Endothelial cell of umbilical vein (primary cell): ENCODE data around the gene GAL3ST3. TPM values are rescaled to one million over a fixed set of nuclear protein-coding genes. Genes with fewer than 3 reads are reported as not detected.

Experiments
- BruUV-seq: library from RNA; stranded (reverse); fragments of 400-500 nt; replicated peaks from 2 replicates; lab custom pipeline; 2021; lab: Mats Ljungman, UMichigan
- CTCF ChIA-PET: fragments of 300-600, 350-600 bp; sonication (Branson Sonifier 250); formaldehyde crosslinking; loops from one replicate; lab custom pipeline; 2021; ENCODE audit warnings: antibody characterized with exemption, inconsistent platforms; lab: Charles Lee
- POLR2A ChIA-PET: fragments of 300-600, 350-600 bp; sonication (Branson Sonifier 250); formaldehyde crosslinking; loops from one replicate; lab custom pipeline; 2021; ENCODE audit warnings: antibody characterized with exemption, inconsistent platforms; lab: Charles Lee
- DNase-seq: peaks from one replicate; pipeline ENCODE4 v3.0.0-alpha.2; 2011; ENCODE audit warnings: low read depth, low spot score
- FAIRE-seq: peaks from 2 replicates; lab custom pipeline; 2011; peaks lifted over from hg19 to GRCh38; lab: Jason Lieb, UNC
- H2AFZ ChIP-seq: 2 replicates; pipeline ENCODE4 v1.6.0; 2012; ENCODE audit warnings: low read depth, low read length, control low read depth, inconsistent platforms
- H3K27ac ChIP-seq: 2 replicates; pipeline ENCODE4 v1.5.1; 2011; ENCODE audit warnings: low read depth, mild to moderate bottlenecking, control low read depth, low read length, moderate library complexity; ENCODE audit not compliant: insufficient read depth
- H3K27me3 ChIP-seq, 2 experiments: 2 replicates each; pipeline versions ENCODE4 v1.6.0 to v1.6.1; 2011; ENCODE audit warnings: low read length in 2 of 2, mixed read lengths in 1 of 2; ENCODE audit not compliant: control insufficient read depth in 2 of 2, insufficient read depth in 2 of 2
- H3K36me3 ChIP-seq, 2 experiments: 2 replicates in 1 of 2; 3 replicates in 1 of 2; pipeline ENCODE4 v1.5.1; 2011; ENCODE audit warnings: low read length in 2 of 2, mild to moderate bottlenecking in 1 of 2, moderate library complexity in 1 of 2; ENCODE audit not compliant: control insufficient read depth in 2 of 2, insufficient read depth in 2 of 2; ENCODE audit errors: extremely low read depth in 1 of 2
- H3K4me1 ChIP-seq: 3 replicates; pipeline ENCODE4 v1.5.1; 2011; ENCODE audit warnings: mild to moderate bottlenecking, low read length; ENCODE audit not compliant: control insufficient read depth, insufficient read depth; ENCODE audit errors: extremely low read depth
- H3K4me2 ChIP-seq: 2 replicates; pipeline ENCODE4 v1.6.1; 2011; ENCODE audit warnings: low read length, control low read depth, mixed read lengths; ENCODE audit not compliant: insufficient read depth
- H3K4me3 ChIP-seq, 3 experiments: fragments of 200-600 bp in 1 of 3; sonication (generic), shearing (Covaris generic) in 1 of 3; replicated peaks in 1 of 3; 2 replicates each; pipeline ENCODE4 v1.5.1; 2011 to 2016; ENCODE audit warnings: control low read depth in 3 of 3, low read length in 3 of 3, mild to moderate bottlenecking in 2 of 3, inconsistent platforms in 1 of 3, low read depth in 1 of 3, moderate library complexity in 1 of 3; ENCODE audit not compliant: insufficient read depth in 1 of 3
- H3K79me2 ChIP-seq: 2 replicates; pipeline ENCODE4 v1.6.0; 2012; ENCODE audit warnings: low read length, inconsistent platforms; ENCODE audit not compliant: control insufficient read depth, insufficient read depth
- H3K9ac ChIP-seq: replicated peaks from 2 replicates; pipeline ENCODE3; 2011; ENCODE audit warnings: low read length, control low read depth; ENCODE audit not compliant: insufficient read depth; ENCODE audit errors: extremely low read depth
- H3K9me1 ChIP-seq: replicated peaks from 3 replicates; pipeline ENCODE4 v1.6.0; 2011; ENCODE audit warnings: mild to moderate bottlenecking, low read length; ENCODE audit not compliant: control insufficient read depth, insufficient read depth; ENCODE audit errors: extremely low read depth
- H3K9me3 ChIP-seq: replicated peaks from 2 replicates; pipeline ENCODE4 v1.5.1; 2012; ENCODE audit warnings: low read length, inconsistent platforms; ENCODE audit not compliant: control insufficient read depth, insufficient read depth
- H4K20me1 ChIP-seq: replicated peaks from 2 replicates; pipeline ENCODE3; 2011; ENCODE audit warnings: mild to moderate bottlenecking, low read length; ENCODE audit not compliant: control insufficient read depth, insufficient read depth; ENCODE audit errors: extremely low read depth
- EZH2 ChIP-seq: IDR thresholded peaks from 2 replicates; pipeline ENCODE4 v1.6.1; 2012; ENCODE audit warnings: borderline replicate concordance, low read depth, mild to moderate bottlenecking, moderate library complexity, low read length, inconsistent platforms; ENCODE audit not compliant: severe bottlenecking
- FOS ChIP-seq: IDR thresholded peaks from 2 replicates; pipeline ENCODE4 v1.6.1; 2011; ENCODE audit warnings: mild to moderate bottlenecking, low read length, moderate library complexity, borderline replicate concordance; ENCODE audit not compliant: insufficient read depth
- GATA2 ChIP-seq: IDR thresholded peaks from 2 replicates; pipeline ENCODE4 v1.7.0; 2011; ENCODE audit warnings: low read depth, mild to moderate bottlenecking, moderate library complexity, mixed read lengths, low read length; ENCODE audit not compliant: insufficient read length, insufficient read depth
- JUN ChIP-seq: IDR thresholded peaks from 2 replicates; pipeline ENCODE4 v1.6.1; 2011; ENCODE audit warnings: borderline replicate concordance, low read depth; ENCODE audit not compliant: insufficient read length, insufficient read depth
- MYC ChIP-seq: IDR thresholded peaks from one replicate; pipeline ENCODE4 v1.6.1; 2011; ENCODE audit warnings: mild to moderate bottlenecking, low read depth, low read length
- POLR2A ChIP-seq: IDR thresholded peaks from 2 replicates; pipeline ENCODE4 v1.6.1; 2012; ENCODE audit warnings: low read depth, mild to moderate bottlenecking, control low read depth, low read length
- POLR2AphosphoS5 ChIP-seq: IDR thresholded peaks from 2 replicates; pipeline ENCODE4 v1.6.1; 2012; ENCODE audit warnings: low read depth, mild to moderate bottlenecking, control low read depth, low read length, moderate library complexity; ENCODE audit not compliant: insufficient read depth
- dilution Hi-C: fragments of 300-500 bp; cut with MboI; formaldehyde crosslinking; loops from one replicate; pipeline ENCODE4 v1.15.0; 2019; ENCODE audit warnings: low sequenced_read_pairs; ENCODE audit not compliant: extremely low pct_ligation_motif_present
- intact Hi-C: fragments of 100-400 bp; cut with micrococcal nuclease; formaldehyde crosslinking; loops from one replicate; pipeline ENCODE4 v1.10.0; 2022
- polyA plus RNA-seq, 4 experiments: library from polyadenylated mRNA; depleted of rRNA in 3 of 4; stranded (reverse) in 3 of 4; unstranded in 1 of 4; fragments of >200 nt; gene quantifications; 2 replicates each; pipeline versions ENCODE4 v1.2.1 to v1.2.3, GENCODE V29; 2011 to 2012; ENCODE audit warnings: missing spikeins in 1 of 4
- total RNA-seq: library from RNA; stranded (reverse); gene quantifications from 2 replicates; pipeline ENCODE4 v1.2.3, GENCODE V29; 2021
- TF ChIP-seq, protein P1 (sequence below), 2 donors: IDR thresholded peaks; 1 replicate in 1 of 2; 2 replicates in 1 of 2; pipeline ENCODE4 v1.5.1; 2011; ENCODE audit warnings: low read length in 2 of 2, mild to moderate bottlenecking in 2 of 2, moderate library complexity in 2 of 2, control low read depth in 1 of 2, inconsistent platforms in 1 of 2, low read depth in 1 of 2; ENCODE audit not compliant: insufficient read depth in 1 of 2; ENCODE audit errors: extremely low read depth in 1 of 2
- TF ChIP-seq, protein P2 (sequence below): IDR thresholded peaks from 2 replicates; pipeline ENCODE4 v1.6.1; 2011; ENCODE audit not compliant: insufficient read depth, insufficient read length

GAL3ST3 gene
- total and polyA plus RNA-seq, 2 donors (not counting 3 experiments of a cell fraction or from before 2014, with no cell fraction given): 0.15 TPM; not detected in 1

DNA sequence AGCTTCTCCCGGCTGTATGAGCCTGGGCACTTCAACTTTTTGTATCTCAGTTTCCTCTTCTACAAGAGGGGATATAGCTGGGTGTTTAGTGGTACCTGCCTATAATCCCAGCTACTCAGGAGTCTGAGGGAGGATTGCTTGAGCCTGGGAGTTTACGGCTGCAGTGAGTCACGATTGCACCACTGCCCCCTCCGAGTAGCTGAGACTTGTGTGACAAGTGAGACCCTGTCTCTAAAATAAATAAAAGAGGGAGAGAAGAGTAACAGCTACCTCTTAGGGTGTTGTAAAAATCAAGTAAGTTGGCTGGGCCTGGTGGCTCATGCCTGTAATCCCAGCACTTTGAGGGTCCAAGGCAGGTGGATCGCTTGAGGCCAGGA lies 12.6 kb downstream of the GAL3ST3 start:
- Histone ChIP-seq H3K9me1 (no peaks in the 10 kb centered on the region), H3K79me2 (no peaks in the 10 kb centered on the region), H4K20me1 (no peaks in the 10 kb centered on the region), H3K36me3 (no peaks in the 10 kb centered on the region), H3K9ac (no peak overlapping the region), H2AFZ (no peak overlapping the region), H3K27ac (no peak overlapping the region), H3K4me3 (no peak overlapping the region), H3K27me3 (peaks cover 0 to 10% of the 10 kb centered on the region in 2 experiments), H3K4me1 (no peaks in the 10 kb centered on the region), H3K9me3 (no peaks in the 10 kb centered on the region), H3K4me2 (no peak overlapping the region)
- DNase-seq (no peak), FAIRE-seq (no peak)
- CTCF ChIA-PET: interaction anchor here (2.2 to 3.3 kb wide), 2 partner anchors 9 to 14 kb away, joined by 8 to 18 read pairs; no protein-coding TSS in a partner anchor
- dilution Hi-C loops: no loop called here
- POLR2A ChIA-PET: no interaction called here
- no TSS peak for BruUV-seq
- TF ChIP-seq JUN (no peak), FOS (no peak), EZH2 (no peak), POLR2AphosphoS5 (no peak), GATA2 (no peak)
- intact Hi-C loops: no loop called here

DNA sequence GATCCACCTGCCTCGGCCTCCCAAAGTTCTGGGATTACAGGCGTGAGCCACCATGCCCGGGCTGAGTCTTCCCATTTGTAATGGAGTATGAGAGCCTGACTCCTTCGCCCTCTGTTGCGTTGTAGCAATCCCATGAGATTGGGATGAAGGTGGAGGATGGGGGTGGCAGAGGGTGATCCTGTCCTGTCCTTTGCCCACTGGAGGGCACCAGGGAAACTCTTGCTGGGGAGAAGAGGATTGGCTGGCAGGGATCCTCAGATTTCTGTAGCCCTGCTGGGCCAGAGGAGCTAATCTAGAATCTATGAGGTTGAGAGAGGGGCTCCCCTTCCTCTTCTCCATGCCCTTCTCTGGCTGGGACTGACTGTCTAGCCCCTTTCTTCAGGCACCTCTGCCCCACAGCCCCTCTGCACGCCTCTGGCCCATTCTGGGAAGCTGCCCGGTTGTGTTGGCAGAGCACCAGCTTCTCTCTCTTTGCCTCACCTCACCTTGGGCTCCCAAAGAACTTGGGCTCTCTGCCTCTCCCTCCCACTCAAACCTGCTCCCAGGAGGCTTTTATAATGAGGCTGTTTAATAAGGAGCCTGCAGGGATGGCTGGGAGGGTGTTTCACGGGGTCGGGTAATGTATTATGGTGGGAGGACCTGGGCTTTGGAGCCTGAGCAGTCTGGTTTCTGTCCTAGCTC lies 13.2 kb downstream of the GAL3ST3 start:
- dilution Hi-C loops: no loop called here
- no peaks in the 10 kb centered on the region for H3K9me3 ChIP-seq
- BruUV-seq: no TSS peak
- H2AFZ ChIP-seq: no peak overlapping the region
- H3K4me1 ChIP-seq: no peaks in the 10 kb centered on the region
- H3K4me2 ChIP-seq: no peak overlapping the region
- DNase-seq (no peak), FAIRE-seq (no peak)
- no peak overlapping the region for H3K27ac ChIP-seq
- H3K9ac ChIP-seq: no peak overlapping the region
- H4K20me1 ChIP-seq: no peaks in the 10 kb centered on the region
- intact Hi-C loops: no loop called here
- ChIA-PET POLR2A (no interaction called here), CTCF (interaction anchor here (2.2 to 3.3 kb wide), 2 partner anchors 10 to 14 kb away, joined by 8 to 18 read pairs; no protein-coding TSS in a partner anchor)
- H3K9me1 ChIP-seq: no peaks in the 10 kb centered on the region
- no peaks in the 10 kb centered on the region for H3K79me2 ChIP-seq
- no peak for TF ChIP-seq POLR2A
- no peak for TF ChIP-seq JUN
- TF ChIP-seq EZH2: no peak
- no peak for TF ChIP-seq POLR2AphosphoS5
- TF ChIP-seq, protein P1, sequence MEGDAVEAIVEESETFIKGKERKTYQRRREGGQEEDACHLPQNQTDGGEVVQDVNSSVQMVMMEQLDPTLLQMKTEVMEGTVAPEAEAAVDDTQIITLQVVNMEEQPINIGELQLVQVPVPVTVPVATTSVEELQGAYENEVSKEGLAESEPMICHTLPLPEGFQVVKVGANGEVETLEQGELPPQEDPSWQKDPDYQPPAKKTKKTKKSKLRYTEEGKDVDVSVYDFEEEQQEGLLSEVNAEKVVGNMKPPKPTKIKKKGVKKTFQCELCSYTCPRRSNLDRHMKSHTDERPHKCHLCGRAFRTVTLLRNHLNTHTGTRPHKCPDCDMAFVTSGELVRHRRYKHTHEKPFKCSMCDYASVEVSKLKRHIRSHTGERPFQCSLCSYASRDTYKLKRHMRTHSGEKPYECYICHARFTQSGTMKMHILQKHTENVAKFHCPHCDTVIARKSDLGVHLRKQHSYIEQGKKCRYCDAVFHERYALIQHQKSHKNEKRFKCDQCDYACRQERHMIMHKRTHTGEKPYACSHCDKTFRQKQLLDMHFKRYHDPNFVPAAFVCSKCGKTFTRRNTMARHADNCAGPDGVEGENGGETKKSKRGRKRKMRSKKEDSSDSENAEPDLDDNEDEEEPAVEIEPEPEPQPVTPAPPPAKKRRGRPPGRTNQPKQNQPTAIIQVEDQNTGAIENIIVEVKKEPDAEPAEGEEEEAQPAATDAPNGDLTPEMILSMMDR (IDR thresholded peaks at IDR 0.05; ENCODE audit: extremely low read depth in 1 of 2, insufficient read depth in 1 of 2, low read depth in 1 of 2, low read length in 2 of 2): no peak
- TF ChIP-seq, protein P2, sequence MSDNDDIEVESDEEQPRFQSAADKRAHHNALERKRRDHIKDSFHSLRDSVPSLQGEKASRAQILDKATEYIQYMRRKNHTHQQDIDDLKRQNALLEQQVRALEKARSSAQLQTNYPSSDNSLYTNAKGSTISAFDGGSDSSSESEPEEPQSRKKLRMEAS: no peak
- no peak for TF ChIP-seq FOS
- TF ChIP-seq MYC: no peak
- no peak for TF ChIP-seq GATA2
- H3K4me3 ChIP-seq: no peak overlapping the region
- no peaks in the 10 kb centered on the region for H3K36me3 ChIP-seq
- peaks cover 0 to 10% of the 10 kb centered on the region in 2 experiments for H3K27me3 ChIP-seq
